NT2/D1 (cell line): ENCODE measurements around the gene ZC3H7B.

ENCODE experiments used
- SUZ12 ChIP-seq: IDR thresholded peaks from 2 replicates; pipeline ENCODE4 v1.6.1; 2011; ENCODE audit not compliant: insufficient read length, insufficient read depth; ENCODE audit errors: extremely low read depth
- YY1 ChIP-seq: IDR thresholded peaks from 2 replicates; pipeline ENCODE4 v1.6.1; 2011; ENCODE audit not compliant: insufficient read length, insufficient read depth
- ZNF274 ChIP-seq: IDR thresholded peaks from 2 replicates; pipeline ENCODE4 v1.6.1; 2011; ENCODE audit warnings: mild to moderate bottlenecking, low read depth, low read length

DNA sequence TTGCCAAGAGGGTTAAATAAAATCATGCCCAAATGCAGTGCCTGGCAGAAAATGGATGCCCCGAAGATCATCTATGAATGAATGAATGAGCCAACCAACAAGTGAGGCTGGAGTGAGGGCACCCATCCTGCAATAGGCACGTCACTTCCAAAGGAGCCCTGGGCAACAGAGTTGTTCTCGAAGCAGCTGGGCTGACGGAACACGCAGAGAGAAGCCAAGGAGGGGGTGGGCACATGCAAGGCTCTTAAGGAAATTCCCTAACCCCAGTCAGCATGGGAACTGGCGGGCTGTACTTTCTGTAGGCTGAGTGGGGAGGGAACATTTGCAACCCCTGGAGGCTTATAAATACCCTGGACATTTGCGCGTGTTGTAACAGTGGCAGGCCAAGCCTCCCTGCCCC is 49.0 kb upstream of the ZC3H7B start:
- TF ChIP-seq SUZ12 (no peak), ZNF274 (no peak), YY1 (no peak)
